Midbrain (tissue), 1 donor: ENCODE measurements around the gene ADAM22.
"Not testable (repeated sequence)": the region's sequence is repeated elsewhere in the genome, so short reads cannot be mapped to it uniquely, and the experiment has no call there.

Experiments
- DNase-seq: peaks from one replicate; lab custom pipeline; 2025; lab: John Stamatoyannopoulos, UW

ADAM22 gene

GRCh38 chr7:87933953-87934698 lies at the start of gene ADAM22:
Gene ADAM22, plus strand, starts transcription at chr7:87934251. Its CDS starts 215 bp downstream, at chr7:87934466.
- DNase-seq, result peak; percentile 96

GRCh38 chr7:87885018-87885417 lies 49.0 kb upstream of the ADAM22 start:
- no peak for DNase-seq

- peak; percentile 14 for DNase-seq
Observed at GRCh38 chr7:87886875-87887274, 47.2 kb upstream of the ADAM22 start.

- DNase-seq, result no peak
Observed at GRCh38 chr7:87895363-87895762, 38.7 kb upstream of the ADAM22 start.

GRCh38 chr7:87899255-87899654 lies 34.8 kb upstream of the ADAM22 start:
- DNase-seq, result no peak

GRCh38 chr7:87907136-87907906 lies 26.7 kb upstream of the ADAM22 start:
- not testable (repeated sequence) for DNase-seq

GRCh38 chr7:87908814-87909213 lies 25.2 kb upstream of the ADAM22 start:
- DNase-seq, result not testable (repeated sequence)

- DNase-seq, result no peak
Observed at GRCh38 chr7:87912121-87912520, 21.9 kb upstream of the ADAM22 start.

GRCh38 chr7:87918740-87919139 lies 15.3 kb upstream of the ADAM22 start:
- no peak for DNase-seq

GRCh38 chr7:87919875-87920274 lies 14.2 kb upstream of the ADAM22 start:
- no peak for DNase-seq

GRCh38 chr7:87920578-87920977 lies 13.5 kb upstream of the ADAM22 start:
- DNase-seq, result no peak

GRCh38 chr7:87922759-87923395 lies 11.2 kb upstream of the ADAM22 start:
- DNase-seq, result not testable (repeated sequence)

- no peak for DNase-seq
Observed at GRCh38 chr7:87926581-87927461, 7.2 kb upstream of the ADAM22 start.

- no peak for DNase-seq
Observed at GRCh38 chr7:87933605-87933952, 472 bp upstream of the ADAM22 start.

GRCh38 chr7:87934699-87935383 lies 790 bp downstream of the ADAM22 start:
- peak; percentile 61 for DNase-seq

GRCh38 chr7:87935384-87935706 lies 1.3 kb downstream of the ADAM22 start:
- DNase-seq, result no peak

- DNase-seq, result no peak
Observed at GRCh38 chr7:87941138-87941537, 7.1 kb downstream of the ADAM22 start.

GRCh38 chr7:87944547-87944946 lies 10.5 kb downstream of the ADAM22 start:
- DNase-seq, result no peak

GRCh38 chr7:87945926-87946325 lies 11.9 kb downstream of the ADAM22 start:
- not testable (repeated sequence) for DNase-seq

- no peak for DNase-seq
Observed at GRCh38 chr7:87948371-87948770, 14.3 kb downstream of the ADAM22 start.

GRCh38 chr7:87959336-87959735 lies 25.3 kb downstream of the ADAM22 start:
- no peak for DNase-seq
